OCI-LY1 (cell line): Measurements from ENCODE around the gene ZBTB7C.

Experiments used
- H2AFZ ChIP-seq: fragments of 200-600 bp; sonication (generic), shearing (Covaris generic); 2 replicates; pipeline ENCODE4 v1.6.0; 2014; ENCODE audit warnings: antibody characterized with exemption, mild to moderate bottlenecking, low read length
- H3F3A ChIP-seq: fragments of 200-600 bp; sonication (generic), shearing (Covaris generic); 2 replicates; pipeline ENCODE4 v1.6.0; 2014; ENCODE audit warnings: mild to moderate bottlenecking, antibody characterized with exemption, low read length, moderate library complexity; ENCODE audit not compliant: insufficient read depth
- H3K27ac ChIP-seq: fragments of 200-600 bp; sonication (generic); 2 replicates; pipeline ENCODE4 v1.5.1; 2014; ENCODE audit warnings: low read length, mixed run types, mild to moderate bottlenecking, low read depth; ENCODE audit not compliant: poor library complexity, severe bottlenecking
- H3K27me3 ChIP-seq: fragments of 200-600 bp; sonication (generic); 2 replicates; pipeline ENCODE4 v1.6.0; 2014; ENCODE audit warnings: antibody characterized with exemption, mild to moderate bottlenecking, low read length, moderate library complexity; ENCODE audit not compliant: insufficient read depth
- H3K36me3 ChIP-seq: fragments of 200-600 bp; sonication (generic); 2 replicates; pipeline ENCODE4 v1.6.1; 2014; ENCODE audit warnings: mild to moderate bottlenecking, antibody characterized with exemption, low read length, moderate library complexity, mixed read lengths; ENCODE audit not compliant: insufficient read depth
- H3K4me1 ChIP-seq: fragments of 200-600 bp; sonication (generic); 2 replicates; pipeline ENCODE4 v1.5.1; 2014; ENCODE audit warnings: mild to moderate bottlenecking, low read length, moderate library complexity; ENCODE audit not compliant: insufficient read depth, severe bottlenecking
- H3K4me2 ChIP-seq: fragments of 200-600 bp; sonication (generic), shearing (Covaris generic); 2 replicates; pipeline ENCODE4 v1.6.1; 2014; ENCODE audit warnings: low read length
- H3K4me3 ChIP-seq: fragments of 200-600 bp; sonication (generic); 2 replicates; pipeline ENCODE4 v1.5.1; 2014; ENCODE audit warnings: low read length, low read depth, mild to moderate bottlenecking, mixed read lengths; ENCODE audit not compliant: poor library complexity, severe bottlenecking
- H3K79me2 ChIP-seq: fragments of 200-600 bp; shearing (Covaris generic); 2 replicates; pipeline ENCODE4 v1.6.1; 2016; ENCODE audit warnings: mixed run types, low read length, mixed read lengths; ENCODE audit not compliant: insufficient read depth
- H3K9ac ChIP-seq: fragments of 200-600 bp; sonication (generic), shearing (Covaris generic); 2 replicates; pipeline ENCODE4 v1.6.1; 2014; ENCODE audit warnings: mild to moderate bottlenecking, low read length, mixed read lengths
- H3K9me2 ChIP-seq: fragments of 200-600 bp; sonication (generic), shearing (Covaris generic); 2 replicates; pipeline ENCODE4 v1.6.1; 2014; ENCODE audit warnings: low read depth, mild to moderate bottlenecking, low read length, mixed read lengths
- H3K9me3 ChIP-seq: fragments of 200-600 bp; shearing (Covaris generic); 2 replicates; pipeline ENCODE4 v1.6.1; 2014; ENCODE audit warnings: low read length, mixed read lengths
- H4K20me1 ChIP-seq: fragments of 200-600 bp; sonication (generic), shearing (Covaris generic); 2 replicates; pipeline ENCODE4 v1.6.0; 2016; ENCODE audit warnings: mild to moderate bottlenecking, low read length; ENCODE audit not compliant: insufficient read depth
- CTCF ChIP-seq: fragments of 200-600 bp; sonication (generic), shearing (Covaris generic); IDR thresholded peaks from 2 replicates; pipeline ENCODE4 v1.5.1; 2017; ENCODE audit warnings: mild to moderate bottlenecking, antibody characterized with exemption, low read length, moderate library complexity, mixed read lengths
- EZH2 ChIP-seq: fragments of 200-600 bp; sonication (generic), shearing (Covaris generic); IDR thresholded peaks from 2 replicates; pipeline ENCODE4 v1.8.0; 2017; ENCODE audit warnings: borderline replicate concordance, mixed run types, mild to moderate bottlenecking, antibody characterized with exemption, low read length, moderate library complexity, mixed read lengths

ZBTB7C gene

GRCh38 chr18:48018851-48019250, 390.3 kb downstream of the ZBTB7C start:
- no peak overlapping the region for H3K4me2 ChIP-seq

GRCh38 chr18:48017635-48018034, 391.5 kb downstream of the ZBTB7C start:
- TF ChIP-seq CTCF: no peak
- TF ChIP-seq EZH2: no peak
- no peaks in the 10 kb centered on the region for H3F3A ChIP-seq
- no peak overlapping the region for H3K4me3 ChIP-seq
- no peaks in the 10 kb centered on the region for H3K27me3 ChIP-seq
- H3K4me1 ChIP-seq: no peaks in the 10 kb centered on the region
- H3K9me3 ChIP-seq: no peaks in the 10 kb centered on the region
- no peak overlapping the region for H2AFZ ChIP-seq
- H3K79me2 ChIP-seq: no peaks in the 10 kb centered on the region
- no peaks in the 10 kb centered on the region for H4K20me1 ChIP-seq
- H3K27ac ChIP-seq: no peak overlapping the region
- H3K36me3 ChIP-seq: no peaks in the 10 kb centered on the region
- H3K4me2 ChIP-seq: no peak overlapping the region
- no peaks in the 10 kb centered on the region for H3K9me2 ChIP-seq
- no peak overlapping the region for H3K9ac ChIP-seq

More at GRCh38 chr18:48018851-48019250, 390.3 kb downstream of the ZBTB7C start:
- no peaks in the 10 kb centered on the region for H3F3A ChIP-seq
- H3K9ac ChIP-seq: no peak overlapping the region
- H3K9me3 ChIP-seq: no peaks in the 10 kb centered on the region
- no peaks in the 10 kb centered on the region for H3K4me1 ChIP-seq
- no peak for TF ChIP-seq CTCF
- no peaks in the 10 kb centered on the region for H4K20me1 ChIP-seq
- H3K27me3 ChIP-seq: no peaks in the 10 kb centered on the region
- no peaks in the 10 kb centered on the region for H3K36me3 ChIP-seq
- no peak overlapping the region for H3K27ac ChIP-seq
- no peaks in the 10 kb centered on the region for H3K9me2 ChIP-seq
- H3K4me3 ChIP-seq: no peak overlapping the region
- H2AFZ ChIP-seq: no peak overlapping the region
- H3K79me2 ChIP-seq: no peaks in the 10 kb centered on the region

- H3K79me2 ChIP-seq: no peaks in the 10 kb centered on the region
- no peak overlapping the region for H3K4me3 ChIP-seq
- H2AFZ ChIP-seq: no peak overlapping the region
- H3K4me2 ChIP-seq: no peak overlapping the region
- H3K4me1 ChIP-seq: no peaks in the 10 kb centered on the region
- H3K9ac ChIP-seq: no peak overlapping the region
- H3K27ac ChIP-seq: no peak overlapping the region
- H3K36me3 ChIP-seq: no peaks in the 10 kb centered on the region
- no peaks in the 10 kb centered on the region for H3F3A ChIP-seq
- H3K9me3 ChIP-seq: no peaks in the 10 kb centered on the region
- H3K9me2 ChIP-seq: no peaks in the 10 kb centered on the region
- H4K20me1 ChIP-seq: no peaks in the 10 kb centered on the region
- TF ChIP-seq EZH2 (no peak), CTCF (no peak)
- H3K27me3 ChIP-seq: no peaks in the 10 kb centered on the region
Measured at GRCh38 chr18:48013162-48013561, 396.0 kb downstream of the ZBTB7C start.
